Naive thymus-derived CD4-positive, alpha-beta T cell (primary cell): ENCODE results near the gene GRB10. TPM values are rescaled to one million over a fixed set of nuclear protein-coding genes. Genes with fewer than 3 reads are reported as not detected.

Experiments
- ATAC-seq: fragments of 150-1000 bp; cut with Tn5 transposase; 2 replicates; pipeline ENCODE4 v1.10.0; 2021; ENCODE audit warnings: mild to moderate bottlenecking, moderate library complexity
- CTCF ChIA-PET: fragments of 350-600 bp; sonication (Branson Sonifier 250); formaldehyde crosslinking; loops from one replicate; lab custom pipeline; 2021; ENCODE audit warnings: antibody characterized with exemption; lab: Charles Lee
- POLR2A ChIA-PET: fragments of 350-600 bp; sonication (Branson Sonifier 250); formaldehyde crosslinking; loops from one replicate; lab custom pipeline; 2021; ENCODE audit warnings: antibody characterized with exemption, inconsistent platforms; lab: Charles Lee
- DNase-seq, 9 donors: peaks; one replicate each; pipeline versions ENCODE4 v3.0.0 to v3.0.0-alpha.2; 2020 to 2022; ENCODE audit warnings: mixed read lengths in 1 of 9
- H3K27ac ChIP-seq: one replicate; pipeline ENCODE4 v1.7.0; 2013; ENCODE audit warnings: mild to moderate bottlenecking, low read depth, low read length, moderate library complexity
- H3K27me3 ChIP-seq, 2 donors: one replicate each; pipeline ENCODE4 v1.7.0; 2013; ENCODE audit warnings: low read length in 2 of 2, mild to moderate bottlenecking in 2 of 2, moderate library complexity in 2 of 2; ENCODE audit not compliant: control insufficient read depth in 2 of 2, insufficient read depth in 2 of 2
- H3K36me3 ChIP-seq, 3 experiments: 1 replicate in 2 of 3; 2 replicates in 1 of 3; pipeline ENCODE4 v1.7.0; 2013; ENCODE audit warnings: low read length in 3 of 3, mild to moderate bottlenecking in 3 of 3, moderate library complexity in 1 of 3; ENCODE audit not compliant: insufficient read depth in 3 of 3, control insufficient read depth in 2 of 3
- H3K4me1 ChIP-seq, 2 donors: one replicate each; pipeline ENCODE4 v1.7.0; 2013; ENCODE audit warnings: low read length in 2 of 2, mild to moderate bottlenecking in 2 of 2, moderate library complexity in 1 of 2; ENCODE audit not compliant: control insufficient read depth in 2 of 2, insufficient read depth in 2 of 2
- H3K4me3 ChIP-seq: 2 replicates; pipeline ENCODE4 v1.7.0; 2013; ENCODE audit warnings: mild to moderate bottlenecking, low read length
- H3K9me3 ChIP-seq, 3 experiments: 1 replicate in 2 of 3; 2 replicates in 1 of 3; pipeline ENCODE4 v1.7.0; 2013; ENCODE audit warnings: low read length in 3 of 3; ENCODE audit not compliant: control insufficient read depth in 2 of 3
- H3K27ac Mint-ChIP-seq, 9 donors: one replicate each; pipeline ENCODE4 v1.8.0; 2020 to 2022; ENCODE audit warnings: mixed read lengths in 9 of 9, mild to moderate bottlenecking in 8 of 9, moderate library complexity in 5 of 9, inconsistent platforms in 2 of 9
- H3K27me3 Mint-ChIP-seq, 5 donors: one replicate each; pipeline ENCODE4 v1.8.0; 2021 to 2022; ENCODE audit warnings: mixed read lengths in 5 of 5, mild to moderate bottlenecking in 1 of 5
- H3K36me3 Mint-ChIP-seq, 5 donors: one replicate each; pipeline ENCODE4 v1.8.0; 2020 to 2022; ENCODE audit warnings: mixed read lengths in 5 of 5, mild to moderate bottlenecking in 3 of 5, inconsistent platforms in 1 of 5
- H3K4me1 Mint-ChIP-seq, 7 donors: one replicate each; pipeline ENCODE4 v1.8.0; 2020 to 2022; ENCODE audit warnings: mixed read lengths in 7 of 7, mild to moderate bottlenecking in 3 of 7, inconsistent platforms in 1 of 7
- H3K4me3 Mint-ChIP-seq, 10 donors: one replicate each; pipeline ENCODE4 v1.8.0; 2020 to 2022; ENCODE audit warnings: mild to moderate bottlenecking in 10 of 10, mixed read lengths in 10 of 10, moderate library complexity in 6 of 10, inconsistent platforms in 2 of 10
- H3K9me3 Mint-ChIP-seq, 11 donors: one replicate each; pipeline ENCODE4 v1.8.0; 2020 to 2022; ENCODE audit warnings: mixed read lengths in 11 of 11, mild to moderate bottlenecking in 4 of 11, inconsistent platforms in 1 of 11, moderate library complexity in 1 of 11
- intact Hi-C, 2 donors: fragments of 100-400 bp; cut with micrococcal nuclease; formaldehyde crosslinking; loops; one replicate each; pipeline ENCODE4 v1.15.1; 2023
- polyA plus RNA-seq, 2 donors: library from polyadenylated mRNA; unstranded; fragments of 300-500 nt; fragmentation: Illumina TruSeq; gene quantifications; one replicate each; pipeline ENCODE4 v1.2.3, GENCODE V29; 2021
- total RNA-seq, 6 experiments: library from RNA in 5 of 6; stranded (reverse) in 5 of 6; gene quantifications; 1 replicate in 5 of 6; 2 replicates in 1 of 6; pipeline ENCODE4 v1.2.3 and lab custom pipeline; 2021 to 2026

The GRB10 gene
- total and polyA plus RNA-seq, 7 experiments from 2014 or later = 2.6 to 10.6 (median 6.2) TPM

GRCh38 chr7:50687575-50688225, 95.0 kb downstream of the GRB10 start:
- Mint-ChIP-seq H3K27ac (no peak overlapping the region), H3K27me3 (peaks cover 0 to 8% (median 0%) of the 10 kb centered on the region in 5 donors), H3K4me1 (peaks cover 0 to 2% (median 0%) of the 10 kb centered on the region in 7 donors), H3K36me3 (peaks cover 0 to 8% (median 0%) of the 10 kb centered on the region in 5 donors), H3K4me3 (no peak overlapping the region), H3K9me3 (no peaks in the 10 kb centered on the region)
- H3K36me3 ChIP-seq = no peaks in the 10 kb centered on the region
- no peaks in the 10 kb centered on the region for H3K27me3 ChIP-seq
- POLR2A ChIA-PET = interaction anchor here (0.8 kb wide), 1 partner anchor 10 kb away, joined by 4 read pairs; no protein-coding TSS in a partner anchor
- no peak overlapping the region for H3K27ac ChIP-seq
- intact Hi-C loops = no loop called here
- no peaks in the 10 kb centered on the region for H3K9me3 ChIP-seq
- H3K4me3 ChIP-seq = no peak overlapping the region
- DNase-seq (no peak), ATAC-seq (no peak)
- CTCF ChIA-PET = interaction anchor here (0.6 to 1.1 kb wide), 2 partner anchors 15 to 54 kb away, joined by 3 read pairs; no protein-coding TSS in a partner anchor
- H3K4me1 ChIP-seq = no peaks in the 10 kb centered on the region

DNA sequence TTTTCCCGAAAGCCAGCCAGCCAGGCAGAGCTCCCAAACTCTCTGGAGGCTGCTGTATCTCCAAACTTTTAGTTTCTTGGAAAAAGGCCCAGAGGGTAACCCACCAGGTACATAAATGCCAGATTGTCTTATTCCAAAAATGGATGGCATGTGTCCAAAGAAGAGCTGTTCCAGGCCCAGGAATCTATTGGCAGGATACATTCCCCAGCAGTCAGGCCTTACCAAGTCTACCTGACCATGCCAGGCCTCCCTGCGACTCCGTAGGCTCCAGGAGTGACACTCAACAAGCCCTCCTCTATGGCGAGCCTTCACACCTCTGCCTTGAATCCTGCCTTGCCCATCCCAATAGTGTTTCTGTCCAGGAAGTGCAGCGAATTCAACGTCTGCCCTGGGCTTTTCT, 95.6 kb downstream of the GRB10 start:
- H3K27ac Mint-ChIP-seq = no peak overlapping the region
- CTCF ChIA-PET = interaction anchor here (0.6 kb wide), 1 partner anchor 14 kb away, joined by 3 read pairs; no protein-coding TSS in a partner anchor

DNA sequence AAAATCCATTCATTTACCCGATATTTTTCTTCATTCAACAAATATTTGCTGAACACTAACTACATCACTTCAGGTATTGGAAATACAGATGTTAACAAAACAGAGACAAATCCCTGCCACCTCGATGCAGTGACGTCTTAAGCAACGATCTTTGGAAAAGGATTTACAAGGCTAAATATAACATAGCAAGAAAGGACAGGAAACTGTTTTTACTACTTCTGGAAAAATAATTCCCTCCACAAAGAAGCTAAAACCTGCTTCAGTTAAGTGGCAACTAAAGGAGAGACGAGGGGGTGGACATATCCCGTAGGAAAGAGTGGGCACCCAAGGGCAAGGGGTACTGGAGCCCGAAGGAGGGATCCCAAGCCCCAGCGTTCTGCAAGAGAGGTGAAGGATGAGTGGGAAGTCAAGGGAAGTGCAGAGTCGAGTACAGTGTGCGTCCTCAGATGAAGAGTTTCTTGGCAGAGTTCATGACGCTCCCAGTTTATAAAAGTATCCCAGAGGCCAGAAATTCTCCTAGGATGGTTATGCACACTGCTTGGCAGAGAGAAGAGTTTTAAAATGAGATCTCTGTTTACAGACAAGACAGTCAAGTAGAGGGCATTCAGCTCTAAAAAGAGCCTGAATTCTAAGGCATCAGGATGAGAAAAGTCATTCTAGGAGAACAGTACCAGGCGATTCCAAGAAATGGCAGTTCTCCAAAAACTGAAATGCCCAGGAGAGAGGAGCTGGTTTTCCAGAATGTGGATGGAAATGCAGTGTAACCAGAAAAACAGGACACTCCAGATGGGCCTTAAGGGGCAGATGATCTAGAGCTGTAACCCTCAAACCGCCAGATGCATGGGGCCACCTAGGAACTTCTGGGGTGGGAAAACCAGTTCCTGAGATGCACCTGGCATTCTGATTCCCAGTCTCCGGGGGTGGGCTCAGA, 97.3 kb downstream of the GRB10 start:
- H3K9me3 Mint-ChIP-seq = no peaks in the 10 kb centered on the region
- intact Hi-C loops = no loop called here
- no peak overlapping the region for H3K4me3 Mint-ChIP-seq
- no peak for DNase-seq
- no peak overlapping the region for H3K27ac ChIP-seq
- no peaks in the 10 kb centered on the region for H3K9me3 ChIP-seq
- H3K36me3 ChIP-seq = no peaks in the 10 kb centered on the region
- H3K4me3 ChIP-seq = no peak overlapping the region
- ChIA-PET CTCF (interaction anchor here (1.0 to 1.2 kb wide), 2 partner anchors 8 to 217 kb away, joined by 3 to 5 read pairs; no protein-coding TSS in a partner anchor), POLR2A (no interaction called here)
- no peaks in the 10 kb centered on the region for H3K27me3 ChIP-seq
- H3K27me3 Mint-ChIP-seq = peaks cover 0 to 16% (median 0%) of the 10 kb centered on the region in 5 donors
- no peaks in the 10 kb centered on the region for H3K4me1 ChIP-seq
- no peak for ATAC-seq
- no peak overlapping the region for H3K27ac Mint-ChIP-seq
- peaks cover 0 to 8% (median 0%) of the 10 kb centered on the region in 5 donors for H3K36me3 Mint-ChIP-seq
- H3K4me1 Mint-ChIP-seq = peaks cover 0 to 5% (median 0%) of the 10 kb centered on the region in 7 donors

More for the DNA sequence above, 95.6 kb downstream of the GRB10 start:
- intact Hi-C loops = no loop called here
- Mint-ChIP-seq H3K27me3 (peaks cover 0 to 10% (median 0%) of the 10 kb centered on the region in 5 donors), H3K4me3 (no peak overlapping the region), H3K9me3 (no peaks in the 10 kb centered on the region), H3K36me3 (peaks cover 0 to 8% (median 0%) of the 10 kb centered on the region in 5 donors), H3K4me1 (peaks cover 0 to 2% (median 0%) of the 10 kb centered on the region in 7 donors)
- ATAC-seq = no peak
- Histone ChIP-seq H3K36me3 (no peaks in the 10 kb centered on the region), H3K4me1 (no peaks in the 10 kb centered on the region), H3K4me3 (no peak overlapping the region), H3K9me3 (no peaks in the 10 kb centered on the region), H3K27ac (no peak overlapping the region), H3K27me3 (no peaks in the 10 kb centered on the region)
- POLR2A ChIA-PET = interaction anchor here (0.8 kb wide), 1 partner anchor 10 kb away, joined by 4 read pairs; no protein-coding TSS in a partner anchor
- DNase-seq = no peak

DNA sequence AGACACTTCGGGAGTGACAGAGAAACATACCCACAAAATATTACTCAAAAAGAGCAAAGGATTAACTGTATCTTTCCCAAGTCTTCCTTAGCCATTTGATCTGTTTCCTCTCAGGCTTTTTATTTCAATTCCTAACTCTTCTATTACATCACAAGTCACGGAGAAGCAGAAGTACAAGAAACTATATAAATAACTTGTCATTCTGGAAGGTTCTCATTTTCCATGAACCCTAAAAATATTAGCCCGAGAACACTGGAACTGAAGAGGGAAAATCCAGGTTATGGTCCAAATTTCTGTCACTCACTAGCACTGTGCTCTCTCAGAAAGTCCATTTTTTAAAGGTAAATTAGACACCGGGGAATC, 98.0 kb downstream of the GRB10 start:
- H3K27ac Mint-ChIP-seq = no peak overlapping the region
- Histone ChIP-seq H3K27ac (no peak overlapping the region), H3K36me3 (no peaks in the 10 kb centered on the region), H3K4me1 (no peaks in the 10 kb centered on the region), H3K27me3 (no peaks in the 10 kb centered on the region), H3K4me3 (no peak overlapping the region), H3K9me3 (no peaks in the 10 kb centered on the region)
- CTCF ChIA-PET = interaction anchor here (1.0 to 1.2 kb wide), 2 partner anchors 9 to 216 kb away, joined by 3 to 5 read pairs; no protein-coding TSS in a partner anchor
- no peak for DNase-seq
- H3K4me3 Mint-ChIP-seq = no peak overlapping the region
- H3K36me3 Mint-ChIP-seq = peaks cover 0 to 8% (median 0%) of the 10 kb centered on the region in 5 donors
- POLR2A ChIA-PET = no interaction called here
- peaks cover 0 to 17% (median 0%) of the 10 kb centered on the region in 5 donors for H3K27me3 Mint-ChIP-seq
- ATAC-seq = no peak
- intact Hi-C loops = no loop called here
- H3K4me1 Mint-ChIP-seq = peaks cover 0 to 5% (median 0%) of the 10 kb centered on the region in 7 donors
- H3K9me3 Mint-ChIP-seq = no peaks in the 10 kb centered on the region

DNA sequence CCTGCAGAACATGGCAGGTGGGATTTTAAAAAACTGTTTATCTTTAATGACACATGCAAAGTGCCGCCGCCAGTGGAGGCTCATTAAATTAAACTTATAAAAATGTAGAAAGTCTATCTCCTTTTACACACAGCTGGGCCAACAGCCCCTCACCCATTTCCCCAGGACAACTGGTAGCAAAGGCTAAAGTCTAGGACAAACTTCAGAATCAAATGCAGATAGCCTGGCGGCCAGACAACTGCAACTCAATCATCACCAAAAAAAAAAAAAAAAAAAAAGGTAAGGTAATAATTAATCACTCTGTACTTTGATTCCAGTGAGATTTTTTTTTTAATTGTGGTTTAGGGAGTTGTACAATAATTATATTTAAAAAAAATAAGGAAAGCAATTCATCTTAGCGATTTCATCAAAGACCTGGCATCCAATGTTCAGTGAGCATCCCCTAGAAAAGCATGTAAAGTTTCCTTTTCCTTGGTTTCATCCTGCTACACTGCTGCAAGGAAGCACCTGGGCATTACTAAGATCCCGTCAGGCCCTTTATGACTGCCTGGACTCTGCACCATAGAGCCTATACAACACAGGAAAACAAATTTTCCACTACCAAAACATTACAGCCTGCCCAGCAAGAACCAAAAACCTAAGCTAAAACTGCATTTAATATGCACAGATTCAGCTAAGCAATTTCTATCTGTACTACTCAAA, 98.5 kb downstream of the GRB10 start:
- Histone ChIP-seq H3K4me3 (no peak overlapping the region), H3K4me1 (no peaks in the 10 kb centered on the region), H3K27ac (no peak overlapping the region), H3K27me3 (no peaks in the 10 kb centered on the region), H3K36me3 (no peaks in the 10 kb centered on the region), H3K9me3 (no peaks in the 10 kb centered on the region)
- POLR2A ChIA-PET = no interaction called here
- intact Hi-C loops = no loop called here
- no peak overlapping the region for H3K4me3 Mint-ChIP-seq
- peaks cover 0 to 20% (median 0%) of the 10 kb centered on the region in 5 donors for H3K27me3 Mint-ChIP-seq
- H3K36me3 Mint-ChIP-seq = peaks cover 0 to 8% (median 0%) of the 10 kb centered on the region in 5 donors
- H3K4me1 Mint-ChIP-seq = peaks cover 0 to 5% (median 0%) of the 10 kb centered on the region in 7 donors
- CTCF ChIA-PET = interaction anchor here (1.2 kb wide), 1 partner anchor 216 kb away, joined by 5 read pairs; no protein-coding TSS in a partner anchor
- H3K27ac Mint-ChIP-seq = no peak overlapping the region
- no peak for DNase-seq
- no peak for ATAC-seq
- H3K9me3 Mint-ChIP-seq = no peaks in the 10 kb centered on the region

DNA sequence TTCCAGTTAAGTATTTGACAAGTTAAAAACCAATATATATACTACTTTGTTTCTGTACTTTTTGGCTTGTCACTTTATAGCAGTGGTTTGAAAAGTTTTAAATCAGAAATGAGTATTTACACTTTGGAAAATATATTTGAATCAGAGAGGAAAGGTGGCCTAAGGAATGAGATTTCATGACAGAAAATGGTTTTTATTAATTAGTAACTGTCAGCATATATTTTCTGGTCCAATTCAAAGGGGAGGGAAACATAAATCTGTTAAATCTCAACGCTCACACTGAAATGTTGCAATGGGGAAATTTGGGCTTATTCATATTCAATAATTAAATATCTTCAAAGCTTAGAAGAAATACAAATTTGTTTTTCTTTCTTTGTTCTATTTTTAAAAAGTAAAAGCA, 100.1 kb downstream of the GRB10 start:
- H3K36me3 Mint-ChIP-seq = peaks cover 0 to 4% (median 0%) of the 10 kb centered on the region in 5 donors
- Histone ChIP-seq H3K27ac (no peak overlapping the region), H3K4me3 (no peak overlapping the region), H3K27me3 (no peaks in the 10 kb centered on the region), H3K4me1 (no peaks in the 10 kb centered on the region), H3K9me3 (no peaks in the 10 kb centered on the region), H3K36me3 (no peaks in the 10 kb centered on the region)
- H3K9me3 Mint-ChIP-seq = no peaks in the 10 kb centered on the region
- H3K27me3 Mint-ChIP-seq = peaks cover 0 to 21% (median 0%) of the 10 kb centered on the region in 5 donors
- DNase-seq = no peak
- ChIA-PET CTCF (no interaction called here), POLR2A (no interaction called here)
- intact Hi-C loops = no loop called here
- H3K4me3 Mint-ChIP-seq = no peak overlapping the region
- H3K4me1 Mint-ChIP-seq = peaks cover 0 to 5% (median 0%) of the 10 kb centered on the region in 7 donors
- ATAC-seq = no peak
- H3K27ac Mint-ChIP-seq = no peak overlapping the region
